Omental fat pad (tissue), 4 donors: Measurements from ENCODE around the gene ZNF429. TPM values are rescaled to one million over a fixed set of nuclear protein-coding genes. Genes with fewer than 3 reads are reported as not detected.
"Not testable (repeated sequence)": the region's sequence is repeated elsewhere in the genome, so short reads cannot be mapped to it uniquely, and the experiment has no call there.

Source experiments
- ATAC-seq: fragments of 150-250 bp; one replicate; pipeline ENCODE4 v1.9.1; 2016; ENCODE audit warnings: mild to moderate bottlenecking, moderate library complexity; ENCODE audit not compliant: low FRiP score
- DNase-seq: peaks from one replicate; pipeline ENCODE4 v3.0.0-alpha.2; 2019; ENCODE audit warnings: low spot score
- CTCF ChIP-seq, 3 donors: fragments of 450-650 bp; IDR thresholded peaks; one replicate each; pipeline ENCODE4 v1.5.1; 2016 to 2017; ENCODE audit warnings: antibody characterized with exemption in 3 of 3, mild to moderate bottlenecking in 3 of 3, moderate library complexity in 2 of 3
- total RNA-seq, 4 donors: library from RNA; depleted of rRNA; stranded (reverse); fragments of >200 nt; gene quantifications; one replicate each; pipeline ENCODE4 v1.1.0, GENCODE V29; 2016

ZNF429 gene
- total RNA-seq, 4 donors from 2014 or later: 5.6 to 21.0 (median 9.4) TPM

GRCh38 chr19:21602082-21602658 lies 96.8 kb downstream of the ZNF429 start:
- DNase-seq (no peak), ATAC-seq (no peak)
- TF ChIP-seq CTCF (IDR thresholded peaks at IDR 0.05): no peak

- DNase-seq, ATAC-seq: not testable (repeated sequence)
Observed at GRCh38 chr19:21602659-21603430, 97.4 kb downstream of the ZNF429 start.

GRCh38 chr19:21603431-21604231 lies 98.2 kb downstream of the ZNF429 start:
- DNase-seq: no peak
- no peak for TF ChIP-seq CTCF (IDR thresholded peaks at IDR 0.05)
- ATAC-seq: no peak

GRCh38 chr19:21604351-21604926 lies 99.0 kb downstream of the ZNF429 start:
- no peak for ATAC-seq
- no peak for TF ChIP-seq CTCF (IDR thresholded peaks at IDR 0.05)
- no peak for DNase-seq

Other genes with a start within 250 kb of the ZNF429 start
- 10 to 100 TPM in 3 of 4 donors, 1 to 10 TPM in 1; 9.1 to 21.4 (median 12.1) TPM for gene ZNF708, start 176.2 kb upstream of the ZNF429 start, total RNA-seq
- gene ZNF738, start 146.6 kb upstream of the ZNF429 start, total RNA-seq: 1 to 10 TPM; 3.3 to 7.3 (median 4.0) TPM
- 10 to 100 TPM; 14.2 to 50.9 (median 20.5) TPM for gene ZNF493, start 108.5 kb upstream of the ZNF429 start, total RNA-seq